ENCODE results near the gene PAM16.
"Not testable (repeated sequence)": the region's sequence is repeated elsewhere in the genome, so short reads cannot be mapped to it uniquely, and the experiment has no call there.

Gene PAM16

GRCh38 chr16:4353675-4354074 is 2.6 kb upstream of the PAM16 start:
- DNase-seq (ENCODE audit: low read depth in 2 of 2), result no peak

GRCh38 chr16:4352843-4353242 is 1.7 kb upstream of the PAM16 start:
- no peak for DNase-seq (ENCODE audit: low read depth in 2 of 2)

DNA sequence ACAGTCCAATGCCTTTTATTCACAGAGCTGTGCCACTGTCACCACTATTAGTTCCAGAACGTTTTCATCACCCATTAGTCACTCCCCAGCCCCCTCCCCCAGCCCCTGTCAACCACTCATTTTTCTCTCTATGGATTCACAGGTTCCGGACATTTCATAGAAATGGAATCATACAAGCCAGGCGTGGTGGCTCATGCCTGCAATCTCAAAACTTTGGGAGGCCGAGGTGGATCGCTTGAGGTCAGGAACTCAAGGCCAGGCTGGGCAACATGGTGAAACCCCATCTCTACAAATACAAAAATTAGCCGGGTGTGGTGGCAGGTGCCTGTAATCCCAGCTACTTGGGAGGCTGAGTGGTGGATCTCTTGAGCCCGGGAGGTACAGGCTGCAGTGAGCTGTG is 759 bp upstream of the PAM16 start:
- DNase-seq (ENCODE audit: low read depth in 2 of 2), result no peak

- no peak for DNase-seq (ENCODE audit: low read depth in 2 of 2)
Observed at GRCh38 chr16:4350365-4350786, 745 bp downstream of the PAM16 start.

DNA sequence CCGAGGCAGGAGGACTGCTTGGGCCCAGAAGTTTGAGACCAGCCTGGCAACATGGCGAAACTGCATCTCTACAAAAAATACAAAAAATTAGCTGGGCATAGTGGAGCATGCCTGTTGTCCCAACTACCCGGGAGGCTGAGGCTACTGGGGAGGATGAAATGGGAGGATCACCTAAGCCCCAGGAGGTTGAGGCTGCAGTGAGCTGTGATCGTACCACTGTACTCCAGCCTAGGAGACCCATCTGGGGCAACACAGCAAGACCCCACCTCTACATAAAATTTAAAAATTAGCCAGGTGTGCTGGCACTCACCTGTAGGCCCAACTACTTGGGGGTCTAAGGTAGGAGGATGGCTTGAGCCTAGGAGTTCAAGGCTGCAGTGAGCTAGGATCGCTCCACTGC is 1.8 kb downstream of the PAM16 start:
- no peak for DNase-seq (ENCODE audit: low read depth in 2 of 2)

DNA sequence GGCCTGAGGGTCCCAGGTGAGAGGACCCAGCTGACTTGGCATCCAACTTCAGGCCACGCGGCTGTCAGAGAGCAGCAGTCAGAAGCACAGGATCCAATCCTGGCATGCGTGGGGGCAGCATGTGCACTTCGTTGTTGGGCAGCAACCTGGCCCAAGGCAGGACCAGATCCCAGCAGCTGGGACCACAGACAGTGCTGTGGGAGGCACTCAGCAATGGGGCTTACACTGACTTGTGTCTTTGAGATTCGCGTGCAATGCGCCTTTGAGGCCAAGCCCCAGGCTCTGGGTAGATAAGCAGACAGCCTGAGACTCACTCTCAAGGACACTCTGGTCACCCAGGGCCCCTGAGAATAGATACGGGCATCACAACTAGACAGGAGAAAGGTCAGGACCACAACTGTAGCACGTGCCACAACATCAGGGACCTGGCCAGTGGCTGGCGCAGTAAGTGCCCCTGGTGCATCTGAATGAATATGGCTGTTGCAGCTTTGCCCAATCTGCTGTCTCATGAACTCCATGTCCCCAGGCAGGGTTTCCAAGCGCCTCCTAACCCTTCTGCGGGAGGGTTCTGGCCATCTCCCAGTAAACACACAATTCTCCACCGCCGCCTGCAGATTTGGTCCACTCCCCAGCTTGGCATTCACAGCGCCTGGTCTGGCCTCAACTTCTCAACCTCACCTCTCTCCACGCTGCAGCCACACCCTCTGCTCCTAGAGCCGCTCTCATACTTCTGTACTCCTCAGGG is 3.2 kb downstream of the PAM16 start:
- no peak for DNase-seq (ENCODE audit: low read depth in 2 of 2)

- DNase-seq (ENCODE audit: low read depth in 2 of 2), result no peak
Observed at GRCh38 chr16:4347010-4347409, 4.1 kb downstream of the PAM16 start.

DNA sequence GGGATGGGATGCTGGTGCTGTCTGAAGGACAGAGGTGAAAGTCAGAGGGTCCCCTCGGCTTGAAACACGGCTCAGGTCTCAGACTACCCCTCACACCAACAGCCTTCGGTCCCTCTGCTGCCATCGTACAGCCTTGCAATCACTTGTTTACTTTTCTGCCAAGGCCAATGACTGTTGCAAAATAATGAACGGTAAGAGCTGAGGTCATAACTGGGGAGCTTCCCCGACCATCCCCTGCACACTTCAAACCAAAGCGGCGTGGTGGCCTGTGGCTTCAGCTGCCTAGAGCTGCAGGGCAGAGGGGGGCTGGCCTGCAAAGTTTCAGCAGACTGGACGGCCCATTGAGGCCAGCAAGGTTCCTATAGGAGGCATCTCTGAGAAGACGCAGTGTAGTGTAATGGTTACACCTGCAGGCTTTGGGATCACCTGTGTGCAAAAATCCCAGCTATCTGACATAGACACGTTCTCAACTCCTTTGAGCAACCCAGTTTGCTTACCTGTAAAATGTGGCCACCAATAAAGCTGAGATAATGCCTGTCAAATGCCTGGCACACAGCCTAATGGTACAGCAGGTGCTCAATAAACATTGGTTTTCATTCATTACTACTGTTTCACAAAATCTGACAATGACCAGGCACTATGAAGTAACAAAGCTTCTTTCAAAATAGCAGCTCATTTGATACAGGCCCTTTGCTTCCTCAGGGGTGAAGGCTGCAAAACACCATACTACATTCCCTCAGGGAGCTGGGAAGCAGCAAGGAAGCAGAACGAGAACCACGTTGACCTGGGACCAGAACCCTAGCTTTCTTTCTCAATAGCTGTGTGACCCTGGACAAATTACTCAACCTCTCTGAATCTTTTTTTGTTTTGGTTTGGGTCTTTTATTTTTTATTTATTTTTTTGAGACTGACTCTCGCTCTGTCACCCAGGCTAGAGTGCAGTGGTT is 5.0 kb downstream of the PAM16 start:
- no peak for DNase-seq (ENCODE audit: low read depth in 2 of 2)

DNA sequence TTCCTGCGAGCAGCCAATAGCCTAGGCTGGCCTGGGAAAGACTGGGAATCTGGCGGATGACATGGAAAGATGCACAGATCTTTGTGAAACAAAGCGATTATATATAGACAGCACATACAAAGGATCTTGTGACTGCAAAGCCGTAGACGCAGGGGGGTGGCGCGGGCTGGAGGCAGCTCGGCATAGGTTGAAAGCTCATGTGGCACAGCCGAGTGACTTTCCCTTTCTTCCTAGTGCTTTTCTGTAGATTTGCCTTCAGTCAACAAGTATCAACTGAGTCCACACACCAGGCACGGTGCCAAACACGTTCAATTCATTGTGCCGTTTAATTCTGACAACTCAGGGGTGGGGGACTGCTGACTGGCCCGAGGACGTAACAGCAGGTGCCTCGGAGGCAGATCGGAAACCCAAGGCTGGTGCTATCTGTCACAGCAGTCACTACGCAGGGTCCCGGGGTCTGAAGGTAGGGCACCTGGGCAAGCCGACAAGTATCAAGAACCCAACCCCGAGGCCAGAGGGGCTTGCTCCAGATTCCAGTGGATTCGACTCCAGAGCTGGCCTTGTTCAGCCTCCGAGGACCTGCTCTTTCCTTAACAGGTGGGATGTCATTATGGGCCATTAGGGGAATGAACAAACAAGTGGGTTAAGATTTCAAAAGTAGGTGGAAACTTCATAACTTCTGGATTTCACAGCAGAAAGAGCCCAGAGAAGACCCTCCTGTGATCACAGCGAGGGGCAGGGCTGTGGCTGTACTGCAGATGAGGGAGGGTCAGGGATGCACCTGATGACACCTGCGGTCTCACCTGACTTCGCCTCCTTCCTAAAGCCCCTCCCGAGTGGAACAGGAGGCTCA is 5.9 kb downstream of the PAM16 start:
- DNase-seq (ENCODE audit: low read depth in 2 of 2), result no peak

DNA sequence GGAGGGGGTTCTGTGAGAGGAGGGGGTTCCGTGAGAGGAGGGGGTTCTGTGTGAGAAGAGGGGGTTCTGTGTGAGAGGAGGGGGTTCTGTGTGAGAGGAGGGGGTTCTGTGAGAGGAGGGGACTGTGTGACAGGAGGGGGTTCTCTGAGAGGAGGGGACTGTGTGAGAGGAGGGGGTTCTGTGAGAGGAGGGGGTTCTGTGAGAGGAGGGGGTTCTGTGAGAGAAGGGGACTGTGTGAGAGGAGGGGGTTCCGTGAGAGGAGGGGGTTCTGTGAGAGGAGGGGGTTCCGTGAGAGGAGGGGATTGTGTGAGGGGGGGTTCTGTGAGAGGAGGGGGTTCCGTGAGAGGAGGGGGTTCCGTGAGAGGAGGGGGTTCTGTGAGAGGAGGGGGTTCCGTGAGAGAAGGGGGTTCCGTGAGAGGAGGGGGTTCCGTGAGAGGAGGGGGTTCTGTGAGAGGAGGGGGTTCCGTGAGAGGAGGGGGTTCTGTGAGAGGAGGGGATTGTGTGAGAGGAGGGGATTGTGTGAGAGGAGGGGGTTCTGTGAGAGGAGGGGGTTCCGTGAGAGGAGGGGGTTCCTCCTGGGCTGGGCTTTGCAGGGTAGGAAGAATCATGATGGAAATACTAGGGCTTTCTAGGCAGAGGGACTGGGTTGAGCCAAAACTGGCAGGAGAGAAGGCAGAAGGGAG is 6.7 kb downstream of the PAM16 start:
- DNase-seq (ENCODE audit: low read depth in 2 of 2), result not testable (repeated sequence)

- no peak for DNase-seq (ENCODE audit: low read depth in 2 of 2)
Observed at GRCh38 chr16:4342866-4343744, 8.0 kb downstream of the PAM16 start.

DNA sequence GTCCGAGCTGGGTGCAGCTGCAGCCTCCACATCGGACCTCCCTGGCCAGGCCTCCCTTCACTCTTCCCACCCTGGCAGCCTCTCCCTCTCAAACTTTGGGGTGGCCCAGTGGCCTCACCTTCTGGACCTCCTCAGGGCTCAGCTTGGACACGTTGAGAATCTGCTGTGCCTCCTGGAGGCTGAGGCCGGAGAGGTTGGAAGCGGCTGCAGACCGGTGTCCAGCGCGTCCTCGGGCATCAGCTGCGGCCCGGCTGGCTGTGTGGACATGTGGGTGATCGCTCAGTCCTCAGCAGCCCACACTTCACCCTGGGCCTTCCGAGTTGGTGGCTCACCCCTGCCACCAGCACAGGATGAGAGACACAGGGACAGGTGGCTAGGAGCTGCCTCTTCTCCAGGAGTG is 9.9 kb downstream of the PAM16 start:
- no peak for DNase-seq (ENCODE audit: low read depth in 2 of 2)

- no peak for DNase-seq (ENCODE audit: low read depth in 2 of 2)
Observed at GRCh38 chr16:4340443-4340842, 10.7 kb downstream of the PAM16 start.

- no peak for DNase-seq (ENCODE audit: low read depth in 2 of 2)
Observed at GRCh38 chr16:4339909-4340308, 11.2 kb downstream of the PAM16 start.

DNA sequence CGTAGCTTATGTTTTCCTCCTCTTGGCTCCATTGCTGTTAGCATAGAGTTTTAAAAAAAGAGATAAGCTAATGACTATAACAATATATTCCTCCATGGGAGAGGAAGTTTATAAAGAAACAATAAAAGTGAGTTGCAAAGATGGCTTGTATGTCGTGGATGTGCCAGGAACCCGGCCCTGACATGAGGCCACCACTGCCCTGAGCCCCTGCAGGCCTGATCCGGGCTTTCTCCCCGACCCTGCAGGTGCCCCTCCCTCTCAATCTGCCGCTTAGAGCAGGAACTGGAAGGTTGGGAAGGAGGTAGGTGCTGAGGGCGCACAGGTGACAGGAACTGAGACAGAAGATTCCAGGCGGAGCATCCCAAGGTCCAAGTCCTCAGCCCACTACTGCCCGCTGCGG is 11.7 kb downstream of the PAM16 start:
- no peak for DNase-seq (ENCODE audit: low read depth in 2 of 2)

GRCh38 chr16:4338712-4339299 is 12.3 kb downstream of the PAM16 start:
- no peak for DNase-seq (ENCODE audit: low read depth in 2 of 2)

DNA sequence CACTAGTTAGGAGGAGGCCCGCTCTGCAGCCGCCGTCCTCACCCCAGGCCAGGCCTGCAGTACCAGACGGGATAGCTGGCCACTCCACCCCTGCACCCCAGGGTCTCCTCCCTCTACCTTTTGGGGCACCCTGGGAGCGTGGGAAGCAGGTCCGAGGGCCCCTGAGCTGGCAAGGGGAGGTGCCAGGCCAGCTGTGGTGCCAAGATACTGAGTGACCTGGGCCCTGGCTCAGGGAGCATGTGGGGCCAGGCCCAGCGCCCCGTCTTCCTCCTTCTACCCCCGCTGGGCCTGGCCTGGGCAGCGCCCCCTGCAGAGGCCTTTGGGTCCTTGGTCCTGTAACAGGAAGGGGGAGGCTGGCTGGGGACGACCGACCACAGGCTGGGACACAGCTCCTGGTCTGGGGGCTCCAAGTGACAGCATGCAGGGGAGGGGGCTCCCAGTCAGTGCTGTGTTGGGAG is 13.0 kb downstream of the PAM16 start:
- DNase-seq (ENCODE audit: low read depth in 2 of 2), result no peak

DNA sequence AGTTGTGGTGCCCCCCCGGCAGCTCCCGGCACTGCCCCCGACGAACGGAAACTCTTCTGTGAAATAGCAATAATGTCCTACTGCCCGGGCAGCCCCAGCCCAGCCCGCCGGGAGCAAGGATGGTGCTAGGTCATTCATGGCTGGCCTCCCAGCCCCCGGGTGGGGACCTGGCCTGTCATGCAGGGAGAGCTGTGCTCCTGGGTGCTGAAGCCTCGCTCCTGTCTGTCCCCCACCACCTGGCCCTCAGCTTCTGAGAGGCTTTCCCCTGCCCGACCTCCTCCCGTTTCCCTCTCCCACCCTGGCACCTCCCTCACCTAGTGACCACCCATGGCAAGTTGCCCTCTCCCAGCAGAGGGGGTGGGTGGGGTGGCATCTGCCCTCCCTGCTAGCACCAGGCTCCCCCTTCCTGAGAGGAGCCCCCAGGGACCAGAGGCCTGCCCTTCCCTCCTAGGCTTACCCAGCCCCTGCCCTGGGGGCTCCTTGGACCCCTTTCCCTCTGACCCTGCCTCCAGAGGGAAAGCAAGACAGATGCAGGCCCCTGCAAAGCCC is 13.5 kb downstream of the PAM16 start:
- no peak for DNase-seq (ENCODE audit: low read depth in 2 of 2)

- DNase-seq (ENCODE audit: low read depth in 2 of 2), result no peak
Observed at GRCh38 chr16:4336701-4337539, 14.2 kb downstream of the PAM16 start.
